PC-9 (cell line): ENCODE results near the gene FAM221A.
A peak's percentile ranks its signal among the peaks of the same experiment; 100 is the strongest.

Experiments used
- EZH2 ChIP-seq: fragments of 200-600 bp; sonication (generic); IDR thresholded peaks from 2 replicates; pipeline ENCODE4 v1.8.0; 2017; ENCODE audit warnings: antibody characterized with exemption, low read depth
- TF ChIP-seq, protein P1 (sequence below): fragments of 200-600 bp; sonication (generic); conservative IDR thresholded peaks from 2 replicates; pipeline ENCODE4 v1.6.1; 2017; ENCODE audit warnings: mixed run types, antibody characterized with exemption, mild to moderate bottlenecking, moderate library complexity

GRCh38 chr7:23712368-23713284 lies 32.6 kb downstream of the FAM221A start:
- TF ChIP-seq, protein P1, sequence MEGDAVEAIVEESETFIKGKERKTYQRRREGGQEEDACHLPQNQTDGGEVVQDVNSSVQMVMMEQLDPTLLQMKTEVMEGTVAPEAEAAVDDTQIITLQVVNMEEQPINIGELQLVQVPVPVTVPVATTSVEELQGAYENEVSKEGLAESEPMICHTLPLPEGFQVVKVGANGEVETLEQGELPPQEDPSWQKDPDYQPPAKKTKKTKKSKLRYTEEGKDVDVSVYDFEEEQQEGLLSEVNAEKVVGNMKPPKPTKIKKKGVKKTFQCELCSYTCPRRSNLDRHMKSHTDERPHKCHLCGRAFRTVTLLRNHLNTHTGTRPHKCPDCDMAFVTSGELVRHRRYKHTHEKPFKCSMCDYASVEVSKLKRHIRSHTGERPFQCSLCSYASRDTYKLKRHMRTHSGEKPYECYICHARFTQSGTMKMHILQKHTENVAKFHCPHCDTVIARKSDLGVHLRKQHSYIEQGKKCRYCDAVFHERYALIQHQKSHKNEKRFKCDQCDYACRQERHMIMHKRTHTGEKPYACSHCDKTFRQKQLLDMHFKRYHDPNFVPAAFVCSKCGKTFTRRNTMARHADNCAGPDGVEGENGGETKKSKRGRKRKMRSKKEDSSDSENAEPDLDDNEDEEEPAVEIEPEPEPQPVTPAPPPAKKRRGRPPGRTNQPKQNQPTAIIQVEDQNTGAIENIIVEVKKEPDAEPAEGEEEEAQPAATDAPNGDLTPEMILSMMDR = peak; percentile 95
- no peak for TF ChIP-seq EZH2
